GM18498 (cell line): Measurements from ENCODE around the gene KCNJ5.

Experiments
- ATAC-seq: cut with Tn5 transposase; IDR thresholded peaks from one replicate; pipeline ENCODE4 v1.9.1; 2021; ENCODE audit warnings: mild to moderate bottlenecking, moderate library complexity; ENCODE audit not compliant: unreplicated experiment

The KCNJ5 gene

GRCh38 chr11:128890543-128891368, at the start of gene KCNJ5:
TSS of gene KCNJ5 (plus strand) at chr11:128891356. CDS start at chr11:128911274, 19,918 bp downstream.
- ATAC-seq: no peak

DNA sequence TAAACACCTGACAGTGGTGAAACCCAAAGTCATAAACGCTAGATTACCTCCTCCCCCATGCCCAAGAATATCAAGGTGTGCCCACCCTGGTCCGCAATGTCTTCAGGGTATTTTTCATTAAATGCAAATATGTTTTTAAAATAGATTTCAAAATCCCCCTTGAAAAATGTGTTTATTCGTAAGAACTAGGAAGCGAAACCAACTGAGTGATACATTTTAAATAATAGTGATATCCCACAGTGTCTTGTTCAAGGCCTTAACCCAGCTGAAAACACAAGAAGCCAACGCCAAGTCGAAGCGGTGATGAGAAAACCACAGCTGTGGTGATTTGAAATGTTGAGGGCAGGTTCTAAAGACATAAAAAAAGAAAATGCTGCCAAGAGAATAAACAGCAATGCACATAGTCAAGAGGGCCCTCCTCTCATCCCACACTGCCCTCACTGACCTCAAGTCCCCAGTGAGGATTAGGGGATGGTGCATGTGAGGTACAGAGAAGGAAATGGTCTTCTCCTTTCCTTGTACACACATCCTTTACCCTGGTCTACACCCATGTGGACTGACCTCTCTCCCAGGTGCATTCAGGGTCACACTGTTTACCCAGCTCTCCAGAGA, 49.6 kb upstream of the KCNJ5 start:
- ATAC-seq: peak; percentile 72

- no peak for ATAC-seq
Observed at GRCh38 chr11:128843198-128843785, 47.9 kb upstream of the KCNJ5 start.

DNA sequence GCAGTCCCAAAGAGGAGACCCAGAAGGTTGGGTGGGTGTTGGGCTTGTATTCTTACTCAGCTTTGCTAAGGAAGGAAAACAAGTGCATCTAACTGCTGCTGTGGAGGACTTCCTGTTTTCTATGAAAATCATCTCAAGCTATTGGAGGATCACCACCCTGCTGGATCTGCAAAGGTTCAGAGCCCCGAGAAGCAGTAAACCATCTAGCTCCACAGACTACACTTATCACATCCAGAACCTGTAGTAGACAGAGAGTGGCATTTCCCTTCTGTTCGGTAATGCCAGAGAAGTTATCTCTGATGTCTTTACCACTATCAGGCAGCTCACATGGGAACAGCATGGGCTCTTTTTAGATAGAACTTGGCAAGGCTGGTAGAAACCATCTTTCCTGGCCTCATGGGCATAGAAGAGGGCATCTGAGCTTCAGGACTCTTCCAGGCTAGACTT, 45.8 kb upstream of the KCNJ5 start:
- no peak for ATAC-seq

GRCh38 chr11:128846985-128847384, 44.2 kb upstream of the KCNJ5 start:
- no peak for ATAC-seq

GRCh38 chr11:128848815-128849455, 42.2 kb upstream of the KCNJ5 start:
- peak; percentile 88 for ATAC-seq

GRCh38 chr11:128852327-128853023, 38.7 kb upstream of the KCNJ5 start:
- no peak for ATAC-seq

DNA sequence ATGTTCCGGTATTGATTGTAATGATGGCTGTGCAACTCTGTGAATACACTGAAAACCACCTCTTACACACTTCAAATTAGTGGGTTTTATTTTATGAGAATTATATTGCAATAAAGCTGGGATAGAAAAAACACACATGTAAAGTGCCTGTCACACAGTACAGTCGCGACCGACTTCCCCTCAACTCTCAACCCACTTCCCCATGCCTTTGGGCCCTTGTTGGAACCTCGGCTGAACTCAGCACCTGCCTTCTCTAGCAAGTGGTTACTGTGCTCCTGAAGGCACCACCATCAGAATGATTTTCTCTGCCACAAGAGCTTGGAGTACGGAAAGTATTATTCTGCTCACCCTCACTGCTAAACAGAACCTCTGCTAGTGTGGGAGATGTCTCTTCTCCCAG, 37.6 kb upstream of the KCNJ5 start:
- no peak for ATAC-seq

DNA sequence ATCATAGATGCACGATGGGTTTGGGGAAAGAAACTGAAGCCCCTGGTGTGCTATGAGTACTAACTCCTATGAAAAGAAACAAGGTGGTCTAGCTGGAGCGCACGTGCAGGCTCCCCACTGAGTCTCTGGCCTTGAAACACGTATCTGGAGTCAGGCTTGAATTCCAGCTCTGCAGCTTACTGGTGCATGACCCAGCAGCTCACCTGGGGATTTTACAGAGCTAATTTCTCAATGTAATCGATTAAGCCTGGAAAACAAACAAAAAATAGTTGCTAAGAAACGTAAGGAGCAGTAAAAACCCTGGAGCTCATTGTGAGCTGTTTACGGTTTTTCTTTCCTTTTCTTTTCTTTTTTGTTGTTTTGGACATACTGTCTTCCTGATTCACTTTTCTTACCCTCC, 36.3 kb upstream of the KCNJ5 start:
- no peak for ATAC-seq

DNA sequence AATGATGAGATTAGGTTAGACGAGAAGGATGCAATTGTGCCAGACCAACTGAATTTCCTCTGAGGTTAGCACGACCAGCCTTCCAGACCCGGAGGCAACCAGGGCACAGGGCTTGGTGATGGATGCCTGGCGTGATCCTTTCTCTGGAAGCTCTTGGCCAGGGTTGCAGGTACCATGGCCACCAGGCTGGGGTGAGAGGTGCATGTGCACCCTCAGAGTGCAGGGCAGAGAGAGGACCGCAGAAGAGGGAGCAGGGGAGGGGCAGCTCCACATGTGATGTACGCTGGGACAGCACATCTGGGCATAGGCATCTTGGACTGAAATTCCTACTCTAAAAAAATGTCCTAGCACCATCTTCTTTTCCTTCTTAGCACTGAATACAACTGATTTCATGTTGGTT, 34.9 kb upstream of the KCNJ5 start:
- no peak for ATAC-seq

- ATAC-seq: no peak
Observed at GRCh38 chr11:128857341-128857740, 33.8 kb upstream of the KCNJ5 start.

DNA sequence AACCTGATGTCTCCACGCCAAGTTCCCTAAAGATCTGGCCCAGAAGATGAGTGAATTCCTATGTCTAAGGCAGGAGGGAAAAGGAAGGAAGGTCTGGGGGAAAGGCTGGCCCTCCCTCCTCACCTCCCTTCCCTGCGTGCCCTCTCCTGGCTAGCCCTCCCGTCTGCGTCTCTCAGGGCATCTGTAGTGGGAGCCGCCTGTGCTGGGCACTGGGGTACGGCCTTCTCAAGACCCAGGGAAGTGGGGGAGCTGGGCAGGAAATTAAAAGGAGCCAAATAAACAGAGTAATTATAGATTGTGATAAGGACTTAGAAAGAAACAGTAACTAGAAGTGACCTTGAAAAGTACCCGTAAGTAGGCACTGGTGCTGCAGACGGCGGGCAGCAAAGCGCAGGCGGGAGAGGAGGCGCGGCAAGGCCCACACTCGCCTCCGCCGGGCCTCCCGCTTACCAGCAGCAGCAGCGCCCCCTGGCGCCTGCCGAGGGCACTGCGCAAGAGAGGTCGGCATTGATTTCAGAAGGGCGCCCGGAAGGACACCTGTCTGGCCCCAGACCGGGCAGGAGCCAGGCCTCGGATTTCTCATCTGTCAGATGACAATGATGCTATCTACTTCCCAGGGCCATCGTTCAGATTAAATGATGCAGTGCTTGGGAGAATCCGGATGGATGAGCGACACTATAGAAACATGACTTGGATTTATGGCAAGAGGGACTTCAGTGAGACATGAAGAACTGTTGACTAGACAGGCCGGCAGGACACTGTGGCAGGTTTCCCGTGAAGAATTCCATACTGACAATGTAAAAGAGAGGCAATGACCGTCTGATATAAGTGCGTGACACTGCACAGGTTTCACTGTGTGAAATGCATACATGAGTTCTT, 31.4 kb upstream of the KCNJ5 start:
- peak; percentile 92 for ATAC-seq

DNA sequence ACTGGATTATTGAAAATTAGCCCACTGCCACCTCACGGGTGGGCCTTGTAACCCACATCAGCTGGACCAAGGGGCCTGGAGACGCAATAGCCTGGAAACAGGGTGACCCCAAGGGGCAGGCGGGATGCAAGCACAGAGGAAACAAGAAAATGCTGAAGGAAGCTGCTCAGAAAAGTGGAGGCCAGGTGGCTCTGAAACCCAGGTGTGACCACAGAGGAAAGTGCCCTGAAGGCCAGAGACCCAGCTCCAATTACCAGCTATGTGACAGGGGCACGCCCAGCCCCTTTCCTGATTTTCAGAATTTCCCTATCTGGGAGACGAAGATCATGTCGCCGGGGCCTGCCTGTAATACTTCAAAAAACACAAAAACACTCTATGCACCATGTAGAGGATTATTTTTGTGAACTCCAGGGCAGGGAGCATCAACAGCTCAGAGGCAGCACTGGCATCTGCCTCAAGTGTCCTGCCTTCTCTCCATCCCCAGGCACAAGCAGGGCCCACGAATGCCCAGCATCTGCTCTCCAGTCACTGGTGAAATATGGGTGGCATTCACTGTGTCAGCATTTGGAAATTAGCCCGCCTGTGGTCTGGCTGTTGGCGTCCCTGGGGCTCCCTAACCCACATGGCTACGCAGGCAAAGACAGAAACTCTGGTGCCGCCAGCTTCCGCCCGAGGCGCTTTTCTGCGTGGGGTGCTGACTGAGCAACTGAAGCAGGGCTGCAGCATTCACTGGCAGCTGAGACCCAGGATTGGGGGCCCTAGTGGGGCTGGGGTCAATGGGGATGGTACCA, 30.4 kb upstream of the KCNJ5 start:
- no peak for ATAC-seq

- ATAC-seq: no peak
Observed at GRCh38 chr11:128862406-128862805, 28.8 kb upstream of the KCNJ5 start.

- ATAC-seq: no peak
Observed at GRCh38 chr11:128862908-128863660, 28.1 kb upstream of the KCNJ5 start.

GRCh38 chr11:128865490-128865889, 25.7 kb upstream of the KCNJ5 start:
- ATAC-seq: no peak

- ATAC-seq: no peak
Observed at GRCh38 chr11:128867277-128867676, 23.9 kb upstream of the KCNJ5 start, which contains the start of gene KCNJ1. TSS of gene KCNJ1 (minus strand) at chr11:128867296. CDS start at chr11:128840243, 27,053 bp downstream.
